Activated CD8-positive, alpha-beta memory T cell treated with anti-CD3 and anti-CD28 coated beads for 36 hours (primary cell): ENCODE data around the gene TYW1B. TPM values are rescaled to one million over a fixed set of nuclear protein-coding genes. Genes with fewer than 3 reads are reported as not detected.

Source experiments
- total RNA-seq, 2 experiments: library from RNA; stranded (reverse); gene quantifications; one replicate each; pipeline ENCODE4 v1.2.3, GENCODE V29; 2021

The TYW1B gene
- total RNA-seq, 2 experiments from 2014 or later: 4.8 TPM

Other genes starting within 250 kb of the TYW1B start
- gene POM121, start 96.9 kb upstream of the TYW1B start, total RNA-seq: 10 to 100 TPM; 72.3 to 73.0 TPM
- under 1 TPM; 0.17 to 0.25 TPM for gene TRIM74, start 141.3 kb upstream of the TYW1B start, total RNA-seq
- gene SPDYE8, start 201.6 kb upstream of the TYW1B start, total RNA-seq: not detected
- gene SPDYE11, start 229.7 kb upstream of the TYW1B start, total RNA-seq: not detected